LNCaP clone FGC (cell line): ENCODE results near the gene C10orf53.

Experiments used
- DNase-seq: peaks from one replicate; pipeline ENCODE4 v3.0.0-alpha.2; 2011; ENCODE audit warnings: low read depth
- H3K4me3 ChIP-seq: 2 replicates; pipeline ENCODE4 v1.5.1; 2011; ENCODE audit warnings: mild to moderate bottlenecking, low read depth, low read length, control low read depth
- TF ChIP-seq, protein P1 (sequence below): IDR thresholded peaks from 2 replicates; pipeline ENCODE4 v1.5.1; 2012; ENCODE audit warnings: mild to moderate bottlenecking; ENCODE audit not compliant: control insufficient read depth, insufficient read depth; ENCODE audit errors: extremely low read depth

Gene C10orf53

GRCh38 chr10:49688920-49689319 is 9.5 kb downstream of the C10orf53 start:
- DNase-seq = no peak
- TF ChIP-seq, protein P1, sequence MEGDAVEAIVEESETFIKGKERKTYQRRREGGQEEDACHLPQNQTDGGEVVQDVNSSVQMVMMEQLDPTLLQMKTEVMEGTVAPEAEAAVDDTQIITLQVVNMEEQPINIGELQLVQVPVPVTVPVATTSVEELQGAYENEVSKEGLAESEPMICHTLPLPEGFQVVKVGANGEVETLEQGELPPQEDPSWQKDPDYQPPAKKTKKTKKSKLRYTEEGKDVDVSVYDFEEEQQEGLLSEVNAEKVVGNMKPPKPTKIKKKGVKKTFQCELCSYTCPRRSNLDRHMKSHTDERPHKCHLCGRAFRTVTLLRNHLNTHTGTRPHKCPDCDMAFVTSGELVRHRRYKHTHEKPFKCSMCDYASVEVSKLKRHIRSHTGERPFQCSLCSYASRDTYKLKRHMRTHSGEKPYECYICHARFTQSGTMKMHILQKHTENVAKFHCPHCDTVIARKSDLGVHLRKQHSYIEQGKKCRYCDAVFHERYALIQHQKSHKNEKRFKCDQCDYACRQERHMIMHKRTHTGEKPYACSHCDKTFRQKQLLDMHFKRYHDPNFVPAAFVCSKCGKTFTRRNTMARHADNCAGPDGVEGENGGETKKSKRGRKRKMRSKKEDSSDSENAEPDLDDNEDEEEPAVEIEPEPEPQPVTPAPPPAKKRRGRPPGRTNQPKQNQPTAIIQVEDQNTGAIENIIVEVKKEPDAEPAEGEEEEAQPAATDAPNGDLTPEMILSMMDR = no peak
- no peak overlapping the region for H3K4me3 ChIP-seq

DNA sequence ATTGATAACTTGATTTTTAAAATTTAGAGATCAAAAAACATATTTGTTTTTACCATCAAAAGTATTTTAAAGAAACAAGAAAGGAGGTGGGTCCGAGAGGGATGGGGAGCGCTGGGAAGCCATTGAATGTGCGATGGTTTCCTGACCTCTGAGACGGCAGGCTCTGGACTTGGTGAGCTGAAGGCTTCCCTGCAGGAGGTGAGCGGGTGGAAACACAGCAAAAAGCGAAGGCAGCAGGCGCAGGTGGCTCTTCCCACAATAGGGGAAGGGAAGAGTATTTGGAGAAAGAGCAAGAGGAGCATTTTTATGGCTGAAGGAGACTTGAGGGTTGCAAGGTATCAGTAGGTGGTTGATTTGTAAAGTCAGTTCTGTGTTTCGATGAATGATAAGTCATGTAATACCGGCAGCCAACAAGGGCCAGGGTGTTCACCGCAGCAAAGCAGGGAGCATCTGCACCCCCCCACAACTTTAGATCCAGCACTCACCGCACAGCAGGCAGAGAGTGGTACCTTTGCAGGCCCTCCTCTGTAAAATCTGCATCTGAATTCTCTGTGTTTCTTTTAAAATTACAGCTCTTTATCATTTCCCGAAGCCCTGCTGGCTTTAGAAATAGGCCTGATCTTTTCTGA is 10.5 kb downstream of the C10orf53 start:
- H3K4me3 ChIP-seq = no peak overlapping the region
- DNase-seq = no peak
- TF ChIP-seq, protein P1 = no peak

DNA sequence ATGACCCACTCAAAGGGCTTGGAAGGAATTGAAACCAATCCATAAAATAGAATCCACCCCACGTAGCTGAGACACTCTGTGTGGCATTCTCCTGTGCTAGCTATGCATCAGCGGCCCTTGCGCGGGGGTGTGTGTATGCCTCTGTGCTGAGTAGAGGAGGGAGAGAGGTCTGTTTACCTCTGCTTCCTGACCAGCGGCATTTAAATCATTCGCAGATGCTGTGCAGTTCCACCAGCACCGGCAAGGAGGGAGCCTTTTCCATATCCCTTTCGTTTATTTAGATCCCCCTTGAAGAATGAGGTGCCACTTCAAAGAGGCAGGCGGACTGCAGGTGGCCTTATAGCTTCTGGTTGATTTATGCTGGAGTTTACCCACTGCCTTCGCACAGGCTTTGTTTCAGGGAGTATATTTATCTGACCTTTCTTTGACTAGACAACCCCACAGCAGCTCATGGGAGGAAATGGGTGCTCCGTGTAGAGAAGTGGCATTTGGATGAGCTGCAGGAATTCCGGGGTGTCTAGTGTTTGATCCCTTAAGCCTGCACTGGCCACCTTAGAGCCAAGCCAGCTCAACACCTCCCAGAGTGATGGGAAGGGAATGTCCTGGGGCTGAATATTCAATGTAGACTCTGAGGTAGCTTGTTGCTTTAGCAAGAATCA is 11.4 kb downstream of the C10orf53 start:
- TF ChIP-seq, protein P1 = no peak
- DNase-seq = no peak
- H3K4me3 ChIP-seq = no peak overlapping the region

DNA sequence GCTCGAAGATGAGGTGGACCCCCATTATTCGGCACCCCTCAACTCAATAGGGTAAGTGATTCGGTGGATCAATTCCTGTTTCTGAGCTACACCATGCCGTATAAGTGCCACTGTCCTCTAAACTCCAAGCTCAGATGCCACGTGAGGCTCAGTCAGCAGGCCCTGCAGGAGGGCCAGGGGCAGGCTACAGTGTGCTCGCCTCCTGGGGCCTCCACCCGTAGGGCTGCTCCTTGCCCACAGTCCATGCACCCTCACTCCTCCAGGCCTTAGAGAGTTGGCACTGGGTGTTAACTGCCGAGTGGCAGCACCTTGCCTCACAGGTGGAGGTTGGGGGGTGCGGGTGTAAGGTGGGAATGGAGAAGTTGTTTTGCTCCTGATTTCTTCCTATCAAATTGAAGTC is 12.1 kb downstream of the C10orf53 start:
- TF ChIP-seq, protein P1 = no peak
- no peak overlapping the region for H3K4me3 ChIP-seq
- DNase-seq = no peak

GRCh38 chr10:49694466-49694865 is 15.0 kb downstream of the C10orf53 start:
- H3K4me3 ChIP-seq = no peak overlapping the region
- TF ChIP-seq, protein P1 = no peak

DNA sequence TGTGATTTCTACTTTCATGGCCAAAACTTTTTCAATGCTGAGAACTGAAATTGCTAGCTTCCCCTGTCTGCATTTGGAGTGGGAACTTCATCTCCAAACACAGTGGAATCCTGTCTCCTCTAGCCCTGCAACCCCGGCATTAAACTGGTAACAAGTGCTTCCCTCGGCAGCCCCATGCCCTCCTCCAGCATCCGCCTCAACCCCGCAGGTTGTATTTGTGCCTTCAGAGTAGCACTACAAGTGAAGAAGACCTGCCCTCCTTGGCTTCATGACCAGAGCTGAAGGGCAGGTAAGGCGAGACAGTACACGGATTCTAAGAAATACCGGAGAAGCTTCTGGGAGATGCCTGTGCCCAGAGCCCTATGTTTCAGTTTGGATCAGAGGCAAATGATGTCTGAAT is 16.9 kb downstream of the C10orf53 start:
- TF ChIP-seq, protein P1 = no peak
- H3K4me3 ChIP-seq = no peak overlapping the region
- no peak for DNase-seq

More at GRCh38 chr10:49694466-49694865, 15.0 kb downstream of the C10orf53 start:
- DNase-seq = no peak
